Measurements from ENCODE around the gene CLDN25.

GRCh38 chr11:113732092-113732491 lies 47.5 kb upstream of the CLDN25 start:
- TF ChIP-seq CTCF (tag by site-specific recombination; IDR thresholded peaks at IDR 0.05) = no peak
- TF ChIP-seq SETDB1 (IDR thresholded peaks at IDR 0.05; ENCODE audit: insufficient read length, low read length) = no peak
- TF ChIP-seq KLF10 (tag by site-specific recombination; IDR thresholded peaks at IDR 0.05) = no peak
- TF ChIP-seq GLI4 (tag by site-specific recombination; IDR thresholded peaks at IDR 0.05) = no peak
- no peak for TF ChIP-seq ZNF221 (tag by site-specific recombination; IDR thresholded peaks at IDR 0.05; ENCODE audit: borderline replicate concordance)

Measured in HEK293 (cell line).